ENCODE measurements around the gene VRK1.

DNA sequence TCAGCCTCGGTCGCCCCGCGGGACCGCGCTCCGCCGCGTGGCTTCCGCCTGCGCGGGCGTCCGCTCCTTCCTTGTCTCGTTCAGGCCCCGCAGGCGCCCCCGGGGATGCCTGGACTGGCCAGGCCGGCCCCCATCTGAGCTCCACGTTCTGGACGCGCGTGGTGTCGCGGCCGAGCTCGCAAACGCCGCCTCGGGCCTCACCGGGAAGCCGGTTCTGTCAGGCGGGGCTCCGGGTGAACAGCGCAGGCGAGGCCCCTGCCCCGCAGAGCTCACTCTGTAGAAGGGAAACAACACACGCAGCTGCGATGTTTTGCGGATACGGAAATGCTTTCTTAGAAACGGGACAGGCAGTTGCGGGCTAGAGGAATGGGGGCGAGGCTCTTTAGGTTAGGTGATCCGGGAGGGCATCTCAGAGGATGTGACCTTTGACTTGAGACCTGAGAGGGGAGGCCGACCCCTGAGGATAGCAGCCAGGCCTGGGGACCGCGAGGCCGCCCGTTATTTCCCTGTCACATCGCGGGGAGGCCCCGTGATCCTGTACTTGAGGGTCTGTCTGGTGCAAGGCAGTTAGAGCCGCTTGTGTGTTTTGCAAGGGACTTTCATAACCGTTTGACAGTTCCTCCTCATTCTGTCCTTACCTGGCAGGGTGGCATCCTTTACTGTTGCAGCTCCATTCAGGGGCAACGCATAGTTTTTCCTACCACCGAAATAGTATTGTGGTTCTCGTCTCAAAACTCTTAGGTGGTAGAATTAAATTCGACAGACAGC is 584 bp downstream of the VRK1 start:
- TF ChIP-seq JUND (IDR thresholded peaks at IDR 0.05) (no peak), CTCF (IDR thresholded peaks at IDR 0.05; ENCODE audit: low read depth, low read length, missing input control) (no peak), YY1 (IDR thresholded peaks at IDR 0.05) (no peak)

Measured in liver (tissue), 3 donors.